Activated T-helper 9 cell treated with anti-CD3 and anti-CD28 coated beads, Interleukin-2, amount 50 U/mL, for 16 hours (primary cell): ENCODE data around the gene FER.
"Not testable (repeated sequence)": the region's sequence is repeated elsewhere in the genome, so short reads cannot be mapped to it uniquely, and the experiment has no call there.

Experiments used
- DNase-seq: peaks from one replicate; pipeline ENCODE4 v3.0.0-alpha.2; 2020; ENCODE audit warnings: low read depth

The FER gene

GRCh38 chr5:108957333-108957732 is 209.6 kb downstream of the FER start:
- no peak for DNase-seq

GRCh38 chr5:108966910-108967309 is 219.2 kb downstream of the FER start:
- no peak for DNase-seq

- DNase-seq, result no peak
These were observed 226.9 kb downstream of the FER start for GRCh38 chr5:108974594-108974993.

- DNase-seq, result no peak
These were observed 228.0 kb downstream of the FER start for GRCh38 chr5:108975697-108976096.

- no peak for DNase-seq
These were observed 235.9 kb downstream of the FER start for GRCh38 chr5:108983461-108984092.

- DNase-seq, result no peak
These were observed 242.2 kb downstream of the FER start for GRCh38 chr5:108989761-108990392.

GRCh38 chr5:108992396-108993085 is 244.8 kb downstream of the FER start:
- not testable (repeated sequence) for DNase-seq

GRCh38 chr5:108993440-108993839 is 245.7 kb downstream of the FER start:
- DNase-seq, result not testable (repeated sequence)

GRCh38 chr5:108997720-108998119 is 250.0 kb downstream of the FER start:
- DNase-seq, result no peak

GRCh38 chr5:108998216-108998615 is 250.5 kb downstream of the FER start:
- no peak for DNase-seq

GRCh38 chr5:109003928-109004327 is 256.2 kb downstream of the FER start:
- no peak for DNase-seq

GRCh38 chr5:109005297-109006009 is 257.8 kb downstream of the FER start:
- DNase-seq, result no peak

GRCh38 chr5:109006129-109006528 is 258.4 kb downstream of the FER start:
- no peak for DNase-seq

- DNase-seq, result no peak
These were observed 268.6 kb downstream of the FER start for GRCh38 chr5:109016300-109016699.

GRCh38 chr5:109022056-109022455 is 274.4 kb downstream of the FER start:
- DNase-seq, result no peak

- DNase-seq, result not testable (repeated sequence)
These were observed 278.0 kb downstream of the FER start for GRCh38 chr5:109025729-109026128.

- DNase-seq, result no peak
These were observed 280.4 kb downstream of the FER start for GRCh38 chr5:109027983-109028607.

GRCh38 chr5:109028608-109029299 is 281.1 kb downstream of the FER start:
- DNase-seq, result no peak

- DNase-seq, result no peak
These were observed 282.1 kb downstream of the FER start for GRCh38 chr5:109029847-109030246.

GRCh38 chr5:109030360-109031143 is 282.9 kb downstream of the FER start:
- no peak for DNase-seq

GRCh38 chr5:109034306-109034705 is 286.6 kb downstream of the FER start:
- DNase-seq, result no peak
